Endothelial cell (in vitro differentiated cells): ENCODE measurements around the gene TGM1. TPM values are rescaled to one million over a fixed set of nuclear protein-coding genes. Genes with fewer than 3 reads are reported as not detected.

Experiments
- DNase-seq: peaks from one replicate; pipeline ENCODE4 v3.0.0; 2021; ENCODE audit warnings: low spot score
- H3K27ac Mint-ChIP-seq: one replicate; pipeline ENCODE4 v1.8.0; 2021; ENCODE audit warnings: mixed read lengths, inconsistent platforms; ENCODE audit not compliant: unreplicated experiment
- H3K27me3 Mint-ChIP-seq: one replicate; pipeline ENCODE4 v1.8.0; 2021; ENCODE audit warnings: mild to moderate bottlenecking, moderate library complexity, mixed read lengths, inconsistent platforms; ENCODE audit not compliant: unreplicated experiment
- H3K36me3 Mint-ChIP-seq: one replicate; pipeline ENCODE4 v1.8.0; 2021; ENCODE audit warnings: mild to moderate bottlenecking, low read depth, mixed read lengths, inconsistent platforms; ENCODE audit not compliant: unreplicated experiment
- H3K4me1 Mint-ChIP-seq: one replicate; pipeline ENCODE4 v1.8.0; 2021; ENCODE audit warnings: mild to moderate bottlenecking, mixed read lengths, inconsistent platforms; ENCODE audit not compliant: unreplicated experiment
- H3K4me3 Mint-ChIP-seq: one replicate; pipeline ENCODE4 v1.8.0; 2021; ENCODE audit warnings: mild to moderate bottlenecking, mixed read lengths, inconsistent platforms; ENCODE audit not compliant: unreplicated experiment
- H3K9me3 Mint-ChIP-seq: one replicate; pipeline ENCODE4 v1.8.0; 2021; ENCODE audit warnings: mixed read lengths, inconsistent platforms; ENCODE audit not compliant: unreplicated experiment
- long read RNA-seq: library from polyadenylated mRNA; unstranded; transcript quantifications from one replicate; pipeline ENCODE4 v2.0.0, GENCODE V29; 2020; ENCODE audit not compliant: unreplicated experiment
- total RNA-seq: library from RNA; stranded (reverse); fragmentation: NEBNext Ultra II Directional; extraction: Animal tissue kit (Norgen Biotek cat#: 25700); gene quantifications from one replicate; pipeline ENCODE4 v1.2.1, GENCODE V29; 2021; ENCODE audit not compliant: unreplicated experiment
- TF ChIP-seq, protein P1 (sequence below): fragments of 200-600 bp; sonication (generic); IDR thresholded peaks from one replicate; pipeline ENCODE4 v1.5.0; 2021; ENCODE audit warnings: antibody characterized with exemption; ENCODE audit not compliant: unreplicated experiment

The TGM1 gene
- 1.7 TPM for total RNA-seq
- long read RNA-seq: 0 reads

DNA sequence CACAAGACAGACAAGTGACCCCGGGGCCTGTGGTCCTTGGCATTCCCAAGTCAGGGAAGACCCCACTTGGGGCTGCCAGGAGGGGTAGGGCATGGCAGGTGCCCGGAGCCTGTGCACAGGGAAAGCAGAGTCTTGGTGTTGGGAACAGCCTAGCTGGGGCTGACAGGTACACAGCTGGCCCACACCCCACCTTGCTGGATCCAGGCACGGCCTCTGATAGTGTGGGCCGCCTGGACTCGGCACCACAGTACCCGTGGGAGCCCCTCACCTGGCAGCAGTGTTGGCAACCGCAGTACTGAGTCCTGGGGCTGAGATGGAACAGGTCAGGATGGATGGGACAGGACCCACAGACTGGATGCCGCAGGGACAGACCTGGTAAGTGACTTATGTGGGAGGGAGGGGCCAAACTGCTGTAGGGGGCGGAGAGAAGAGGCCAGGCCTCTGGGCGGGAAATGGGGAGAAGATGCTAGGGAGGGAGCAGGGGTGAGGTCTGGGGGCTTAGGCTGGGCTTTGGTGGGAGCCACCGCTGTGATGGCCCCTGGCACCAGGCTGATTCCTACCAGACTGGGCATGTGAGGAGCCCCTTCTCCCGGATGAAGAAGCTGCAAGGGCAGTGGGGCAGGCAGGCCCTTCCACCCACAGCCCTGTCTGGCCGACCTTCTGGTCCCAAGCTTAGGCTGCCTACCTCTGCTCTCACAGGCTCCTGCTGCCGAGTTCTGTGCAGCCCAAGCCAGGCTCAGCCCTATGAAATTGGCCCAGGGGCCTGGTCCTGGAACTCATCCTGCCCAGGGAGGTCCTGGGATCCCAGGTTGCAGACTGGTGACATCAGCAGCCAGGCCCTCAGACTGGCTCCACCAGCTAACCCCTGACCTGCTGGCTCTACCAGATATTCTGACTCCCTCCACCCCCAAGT, at the start of gene TGM1:
TSS of gene TGM1 (minus strand) at position 357 of the 913 bp plus-strand sequence. CDS start 825 bp downstream, outside the sequence.
- TF ChIP-seq, protein P1, sequence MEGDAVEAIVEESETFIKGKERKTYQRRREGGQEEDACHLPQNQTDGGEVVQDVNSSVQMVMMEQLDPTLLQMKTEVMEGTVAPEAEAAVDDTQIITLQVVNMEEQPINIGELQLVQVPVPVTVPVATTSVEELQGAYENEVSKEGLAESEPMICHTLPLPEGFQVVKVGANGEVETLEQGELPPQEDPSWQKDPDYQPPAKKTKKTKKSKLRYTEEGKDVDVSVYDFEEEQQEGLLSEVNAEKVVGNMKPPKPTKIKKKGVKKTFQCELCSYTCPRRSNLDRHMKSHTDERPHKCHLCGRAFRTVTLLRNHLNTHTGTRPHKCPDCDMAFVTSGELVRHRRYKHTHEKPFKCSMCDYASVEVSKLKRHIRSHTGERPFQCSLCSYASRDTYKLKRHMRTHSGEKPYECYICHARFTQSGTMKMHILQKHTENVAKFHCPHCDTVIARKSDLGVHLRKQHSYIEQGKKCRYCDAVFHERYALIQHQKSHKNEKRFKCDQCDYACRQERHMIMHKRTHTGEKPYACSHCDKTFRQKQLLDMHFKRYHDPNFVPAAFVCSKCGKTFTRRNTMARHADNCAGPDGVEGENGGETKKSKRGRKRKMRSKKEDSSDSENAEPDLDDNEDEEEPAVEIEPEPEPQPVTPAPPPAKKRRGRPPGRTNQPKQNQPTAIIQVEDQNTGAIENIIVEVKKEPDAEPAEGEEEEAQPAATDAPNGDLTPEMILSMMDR: no peak
- peaks cover 2% of the 10 kb centered on the region for H3K4me1 Mint-ChIP-seq
- peaks cover 11% of the 10 kb centered on the region for H3K27me3 Mint-ChIP-seq
- peaks cover 10% of the 10 kb centered on the region for H3K36me3 Mint-ChIP-seq
- no peaks in the 10 kb centered on the region for H3K9me3 Mint-ChIP-seq
- DNase-seq: no peak
- H3K4me3 Mint-ChIP-seq: no peak within 1 kb of the TSS
- H3K27ac Mint-ChIP-seq: no peak within 1 kb of the TSS

- TF ChIP-seq, protein P1: no peak
- Mint-ChIP-seq H3K9me3 (no peaks in the 10 kb centered on the region), H3K4me1 (peaks cover 69% of the 10 kb centered on the region), H3K27ac (no peak overlapping the region), H3K27me3 (peaks cover 24% of the 10 kb centered on the region), H3K36me3 (peaks cover 17% of the 10 kb centered on the region), H3K4me3 (peak overlapping the region; percentile 72)
- no peak for DNase-seq
Measured at GRCh38 chr14:24311837-24312615, 49.0 kb upstream of the TGM1 start.

DNA sequence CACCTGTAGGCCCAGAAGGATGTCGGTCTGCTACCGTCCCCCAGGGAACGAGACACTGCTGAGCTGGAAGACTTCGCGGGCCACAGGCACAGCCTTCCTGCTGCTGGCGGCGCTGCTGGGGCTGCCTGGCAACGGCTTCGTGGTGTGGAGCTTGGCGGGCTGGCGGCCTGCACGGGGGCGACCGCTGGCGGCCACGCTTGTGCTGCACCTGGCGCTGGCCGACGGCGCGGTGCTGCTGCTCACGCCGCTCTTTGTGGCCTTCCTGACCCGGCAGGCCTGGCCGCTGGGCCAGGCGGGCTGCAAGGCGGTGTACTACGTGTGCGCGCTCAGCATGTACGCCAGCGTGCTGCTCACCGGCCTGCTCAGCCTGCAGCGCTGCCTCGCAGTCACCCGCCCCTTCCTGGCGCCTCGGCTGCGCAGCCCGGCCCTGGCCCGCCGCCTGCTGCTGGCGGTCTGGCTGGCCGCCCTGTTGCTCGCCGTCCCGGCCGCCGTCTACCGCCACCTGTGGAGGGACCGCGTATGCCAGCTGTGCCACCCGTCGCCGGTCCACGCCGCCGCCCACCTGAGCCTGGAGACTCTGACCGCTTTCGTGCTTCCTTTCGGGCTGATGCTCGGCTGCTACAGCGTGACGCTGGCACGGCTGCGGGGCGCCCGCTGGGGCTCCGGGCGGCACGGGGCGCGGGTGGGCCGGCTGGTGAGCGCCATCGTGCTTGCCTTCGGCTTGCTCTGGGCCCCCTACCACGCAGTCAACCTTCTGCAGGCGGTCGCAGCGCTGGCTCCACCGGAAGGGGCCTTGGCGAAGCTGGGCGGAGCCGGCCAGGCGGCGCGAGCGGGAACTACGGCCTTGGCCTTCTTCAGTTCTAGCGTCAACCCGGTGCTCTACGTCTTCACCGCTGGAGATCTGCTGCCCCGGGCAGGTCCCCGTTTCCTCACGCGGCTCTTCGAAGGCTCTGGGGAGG, 47.9 kb upstream of the TGM1 start, which contains the start of gene LTB4R:
TSS of gene LTB4R (plus strand) at position 857 of the 959 bp plus-strand sequence. CDS start 4,150 bp downstream, outside the sequence.
- peak within 1 kb of the TSS; percentile 81 for H3K4me3 Mint-ChIP-seq
- H3K27me3 Mint-ChIP-seq: peaks cover 24% of the 10 kb centered on the region
- peaks cover 69% of the 10 kb centered on the region for H3K4me1 Mint-ChIP-seq
- peak within 1 kb of the TSS; percentile 74 for H3K27ac Mint-ChIP-seq
- peaks cover 24% of the 10 kb centered on the region for H3K36me3 Mint-ChIP-seq
- H3K9me3 Mint-ChIP-seq: no peaks in the 10 kb centered on the region
- TF ChIP-seq, protein P1: peak; percentile 39
- peak; percentile 78 for DNase-seq

- H3K9me3 Mint-ChIP-seq: no peaks in the 10 kb centered on the region
- no peak for DNase-seq
- peaks cover 65% of the 10 kb centered on the region for H3K4me1 Mint-ChIP-seq
- TF ChIP-seq, protein P1: no peak
- peak overlapping the region; percentile 81 for H3K4me3 Mint-ChIP-seq
- H3K36me3 Mint-ChIP-seq: peaks cover 28% of the 10 kb centered on the region
- H3K27me3 Mint-ChIP-seq: peaks cover 18% of the 10 kb centered on the region
- peak overlapping the region; percentile 74 for H3K27ac Mint-ChIP-seq
Measured at GRCh38 chr14:24310265-24310645, 47.3 kb upstream of the TGM1 start.
